Measurements from ENCODE around the gene LRRTM4.

Gene LRRTM4

GRCh38 chr2:77443076-77443475 is 79.1 kb downstream of the LRRTM4 start:
- no peak for TF ChIP-seq JUND (IDR thresholded peaks at IDR 0.05; ENCODE audit: low read depth)
- no peak for DNase-seq (ENCODE audit: low read depth in 1 of 2, low spot score in 1 of 2)
- in situ Hi-C loops (cut with HindIII; ENCODE audit: low pct_unique_long_range_greater_than_20kb, low sequenced_read_pairs) = no loop called here

- in situ Hi-C loops (cut with HindIII; ENCODE audit: low pct_unique_long_range_greater_than_20kb, low sequenced_read_pairs) = no loop called here
- no peak for DNase-seq (ENCODE audit: low read depth in 1 of 2, low spot score in 1 of 2)
Measured at GRCh38 chr2:77434880-77435279, 87.3 kb downstream of the LRRTM4 start.

GRCh38 chr2:77428946-77429345 is 93.2 kb downstream of the LRRTM4 start:
- in situ Hi-C loops (cut with HindIII; ENCODE audit: low pct_unique_long_range_greater_than_20kb, low sequenced_read_pairs) = no loop called here
- no peak for TF ChIP-seq JUND (IDR thresholded peaks at IDR 0.05; ENCODE audit: low read depth)
- no peak for DNase-seq (ENCODE audit: low read depth in 1 of 2, low spot score in 1 of 2)

More at GRCh38 chr2:77434880-77435279, 87.3 kb downstream of the LRRTM4 start:
- TF ChIP-seq JUND (IDR thresholded peaks at IDR 0.05; ENCODE audit: low read depth) = no peak

GRCh38 chr2:77421971-77422370 is 100.2 kb downstream of the LRRTM4 start:
- TF ChIP-seq JUND (IDR thresholded peaks at IDR 0.05; ENCODE audit: low read depth) = no peak
- DNase-seq (ENCODE audit: low read depth in 1 of 2, low spot score in 1 of 2) = no peak
- in situ Hi-C loops (cut with HindIII; ENCODE audit: low pct_unique_long_range_greater_than_20kb, low sequenced_read_pairs) = no loop called here

- in situ Hi-C loops (cut with HindIII; ENCODE audit: low pct_unique_long_range_greater_than_20kb, low sequenced_read_pairs) = no loop called here
- TF ChIP-seq JUND (IDR thresholded peaks at IDR 0.05; ENCODE audit: low read depth) = no peak
- DNase-seq (ENCODE audit: low read depth in 1 of 2, low spot score in 1 of 2) = peak in 1 of 2 experiments; percentile 2
Measured at GRCh38 chr2:77418537-77418936, 103.6 kb downstream of the LRRTM4 start.

- no peak for TF ChIP-seq JUND (IDR thresholded peaks at IDR 0.05; ENCODE audit: low read depth)
- no peak for DNase-seq (ENCODE audit: low read depth in 1 of 2, low spot score in 1 of 2)
- in situ Hi-C loops (cut with HindIII; ENCODE audit: low pct_unique_long_range_greater_than_20kb, low sequenced_read_pairs) = no loop called here
Measured at GRCh38 chr2:77404189-77404588, 118.0 kb downstream of the LRRTM4 start.

GRCh38 chr2:77398970-77399600 is 123.1 kb downstream of the LRRTM4 start:
- TF ChIP-seq JUND (IDR thresholded peaks at IDR 0.05; ENCODE audit: low read depth) = no peak
- in situ Hi-C loops (cut with HindIII; ENCODE audit: low pct_unique_long_range_greater_than_20kb, low sequenced_read_pairs) = no loop called here
- DNase-seq (ENCODE audit: low read depth in 1 of 2, low spot score in 1 of 2) = no peak

- in situ Hi-C loops (cut with HindIII; ENCODE audit: low pct_unique_long_range_greater_than_20kb, low sequenced_read_pairs) = no loop called here
- DNase-seq (ENCODE audit: low read depth in 1 of 2, low spot score in 1 of 2) = no peak
- TF ChIP-seq JUND (IDR thresholded peaks at IDR 0.05; ENCODE audit: low read depth) = no peak
Measured at GRCh38 chr2:77397763-77398162, 124.4 kb downstream of the LRRTM4 start.

- in situ Hi-C loops (cut with HindIII; ENCODE audit: low pct_unique_long_range_greater_than_20kb, low sequenced_read_pairs) = no loop called here
- no peak for TF ChIP-seq JUND (IDR thresholded peaks at IDR 0.05; ENCODE audit: low read depth)
Measured at GRCh38 chr2:77395011-77395410, 127.2 kb downstream of the LRRTM4 start.

GRCh38 chr2:77391119-77391518 is 131.1 kb downstream of the LRRTM4 start:
- TF ChIP-seq JUND (IDR thresholded peaks at IDR 0.05; ENCODE audit: low read depth) = no peak
- DNase-seq (ENCODE audit: low read depth in 1 of 2, low spot score in 1 of 2) = peak in 1 of 2 experiments; percentile 1
- in situ Hi-C loops (cut with HindIII; ENCODE audit: low pct_unique_long_range_greater_than_20kb, low sequenced_read_pairs) = no loop called here

More at GRCh38 chr2:77395011-77395410, 127.2 kb downstream of the LRRTM4 start:
- DNase-seq (ENCODE audit: low read depth in 1 of 2, low spot score in 1 of 2) = no peak

GRCh38 chr2:77387324-77387723 is 134.9 kb downstream of the LRRTM4 start:
- TF ChIP-seq JUND (IDR thresholded peaks at IDR 0.05; ENCODE audit: low read depth) = no peak

GRCh38 chr2:77372636-77373035 is 149.5 kb downstream of the LRRTM4 start:
- DNase-seq (ENCODE audit: low read depth in 1 of 2, low spot score in 1 of 2) = no peak
- TF ChIP-seq JUND (IDR thresholded peaks at IDR 0.05; ENCODE audit: low read depth) = no peak
- in situ Hi-C loops (cut with HindIII; ENCODE audit: low pct_unique_long_range_greater_than_20kb, low sequenced_read_pairs) = no loop called here

More at GRCh38 chr2:77387324-77387723, 134.9 kb downstream of the LRRTM4 start:
- no peak for DNase-seq (ENCODE audit: low read depth in 1 of 2, low spot score in 1 of 2)
- in situ Hi-C loops (cut with HindIII; ENCODE audit: low pct_unique_long_range_greater_than_20kb, low sequenced_read_pairs) = no loop called here

- DNase-seq (ENCODE audit: low read depth in 1 of 2, low spot score in 1 of 2) = no peak
- in situ Hi-C loops (cut with HindIII; ENCODE audit: low pct_unique_long_range_greater_than_20kb, low sequenced_read_pairs) = no loop called here
- TF ChIP-seq JUND (IDR thresholded peaks at IDR 0.05; ENCODE audit: low read depth) = no peak
Measured at GRCh38 chr2:77370511-77370910, 151.7 kb downstream of the LRRTM4 start.

GRCh38 chr2:77363277-77363676 is 158.9 kb downstream of the LRRTM4 start:
- TF ChIP-seq JUND (IDR thresholded peaks at IDR 0.05; ENCODE audit: low read depth) = no peak
- no peak for DNase-seq (ENCODE audit: low read depth in 1 of 2, low spot score in 1 of 2)
- in situ Hi-C loops (cut with HindIII; ENCODE audit: low pct_unique_long_range_greater_than_20kb, low sequenced_read_pairs) = no loop called here

Data from T47D (cell line).